Small intestine (tissue), 7 donors: ENCODE data around the gene DENND4C. TPM values are rescaled to one million over a fixed set of nuclear protein-coding genes. Genes with fewer than 3 reads are reported as not detected.

ENCODE experiments used
- DNase-seq, 2 donors: peaks; one replicate each; pipeline versions ENCODE4 v3.0.0 to v3.0.0-alpha.2; 2013
- FAIRE-seq: peaks from 2 replicates; lab custom pipeline; 2012; peaks lifted over from hg19 to GRCh38; lab: Jason Lieb, UNC
- H3K27ac ChIP-seq, 3 donors: one replicate each; pipeline ENCODE4 v1.5.1; 2013; ENCODE audit warnings: low read length in 2 of 3, mild to moderate bottlenecking in 2 of 3, control low read depth in 1 of 3, inconsistent platforms in 1 of 3, low read depth in 1 of 3, moderate library complexity in 1 of 3
- H3K27me3 ChIP-seq, 3 donors: one replicate each; pipeline ENCODE4 v1.6.1; 2013; ENCODE audit warnings: low read length in 3 of 3, inconsistent platforms in 1 of 3; ENCODE audit not compliant: control insufficient read depth in 3 of 3, insufficient read depth in 3 of 3
- H3K36me3 ChIP-seq, 3 donors: one replicate each; pipeline ENCODE4 v1.6.1; 2013; ENCODE audit warnings: low read length in 3 of 3, inconsistent platforms in 1 of 3, low read depth in 1 of 3, mild to moderate bottlenecking in 1 of 3, moderate library complexity in 1 of 3; ENCODE audit not compliant: control insufficient read depth in 3 of 3, insufficient read depth in 2 of 3
- H3K4me1 ChIP-seq, 3 donors: one replicate each; pipeline ENCODE4 v1.6.1; 2013; ENCODE audit warnings: low read length in 2 of 3, inconsistent platforms in 1 of 3, low read depth in 1 of 3, mild to moderate bottlenecking in 1 of 3, moderate library complexity in 1 of 3; ENCODE audit not compliant: control insufficient read depth in 3 of 3, insufficient read depth in 2 of 3
- H3K4me3 ChIP-seq, 3 donors: one replicate each; pipeline ENCODE4 v1.5.1; 2013; ENCODE audit warnings: low read length in 3 of 3, control low read depth in 1 of 3, inconsistent platforms in 1 of 3, low read depth in 1 of 3, mild to moderate bottlenecking in 1 of 3, moderate library complexity in 1 of 3
- H3K9me3 ChIP-seq, 2 donors: one replicate each; pipeline ENCODE4 v1.6.1; 2013; ENCODE audit warnings: low read depth in 1 of 2, low read length in 1 of 2; ENCODE audit not compliant: control insufficient read depth in 2 of 2, insufficient read depth in 1 of 2
- WGBS, 3 donors: extraction: QIAGEN DNeasy Blood & Tissue Kit; methylation state at CpG; one replicate each; pipeline ENCODE4 v1.1.7; 2013; 5-methylcytosine and 5-hydroxymethylcytosine counted together
- polyA plus RNA-seq, 4 donors: library from polyadenylated mRNA; stranded (reverse) in 3 of 4; unstranded in 1 of 4; fragments of 200-250 nt in 3 of 4; fragments of 120-200 nt in 1 of 4; gene quantifications; one replicate each; pipeline versions ENCODE4 v1.2.1 to v1.2.3, GENCODE V29; 2013
- donor health status: healthy with polysubstance abuse.
- donor health status: control.
- donor health status: control.
- donor health status: Bipolar disorder and iron deficiency.
- donor health status: healthy.

The DENND4C gene
- polyA plus RNA-seq, 4 donors = 13.8 to 45.6 (median 17.7) TPM

DNA sequence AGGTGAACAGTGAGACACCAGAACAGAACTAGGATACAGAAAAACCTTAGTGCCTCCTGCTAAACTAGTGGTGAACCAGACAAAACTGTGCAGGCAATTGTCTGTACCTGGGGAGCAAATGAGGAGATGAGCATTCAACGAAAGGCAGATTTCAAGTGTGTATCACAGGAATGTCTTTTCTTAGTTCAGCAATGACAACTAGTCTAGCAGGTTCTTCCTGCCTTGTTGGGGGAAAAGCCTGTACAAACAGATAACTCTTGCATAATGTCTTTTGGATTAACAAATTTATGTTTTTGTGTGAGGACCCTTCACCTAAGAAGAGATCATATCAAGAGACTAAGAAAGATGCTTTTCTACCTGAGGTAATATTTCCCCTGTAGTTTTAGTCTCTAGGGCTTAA lies 21.8 kb upstream of the DENND4C start:
- 26 to 61% (median 43%) methylated on average over 1 of the region's 1 CpG for whole genome bisulfite sequencing, 3 donors
- DNase-seq = peak in 1 of 2 donors; percentile 35
- Histone ChIP-seq H3K27me3 (no peaks in the 10 kb centered on the region), H3K4me3 (no peak overlapping the region), H3K9me3 (no peaks in the 10 kb centered on the region), H3K27ac (no peak overlapping the region), H3K4me1 (no peaks in the 10 kb centered on the region), H3K36me3 (no peaks in the 10 kb centered on the region)
- no peak for FAIRE-seq

DNA sequence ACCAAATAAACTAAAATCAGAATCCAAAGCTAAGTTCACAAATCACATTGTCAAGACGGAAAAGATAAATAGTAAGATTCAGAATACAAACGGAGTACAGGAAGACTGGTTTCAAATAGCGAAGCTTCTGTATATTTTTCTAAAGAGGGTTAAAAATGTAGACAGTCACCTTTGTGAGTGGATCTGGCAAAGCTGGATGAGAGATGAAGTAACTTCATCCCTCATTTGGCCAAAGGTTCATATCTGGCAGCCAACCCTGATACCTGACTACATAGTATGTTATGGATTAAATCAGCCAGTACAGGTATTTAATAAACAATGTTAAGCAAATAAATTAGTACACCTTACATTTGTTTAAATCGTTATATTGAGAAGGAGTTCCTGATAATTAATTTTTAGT lies 21.3 kb upstream of the DENND4C start:
- no peaks in the 10 kb centered on the region for H3K4me1 ChIP-seq
- H3K36me3 ChIP-seq = no peaks in the 10 kb centered on the region
- 68 to 78% (median 69%) methylated on average over 4 of the region's 4 CpGs for WGBS, 3 donors
- H3K9me3 ChIP-seq = no peaks in the 10 kb centered on the region
- FAIRE-seq (no peak), DNase-seq (no peak)
- H3K4me3 ChIP-seq = no peak overlapping the region
- H3K27ac ChIP-seq = no peak overlapping the region
- H3K27me3 ChIP-seq = no peaks in the 10 kb centered on the region

DNA sequence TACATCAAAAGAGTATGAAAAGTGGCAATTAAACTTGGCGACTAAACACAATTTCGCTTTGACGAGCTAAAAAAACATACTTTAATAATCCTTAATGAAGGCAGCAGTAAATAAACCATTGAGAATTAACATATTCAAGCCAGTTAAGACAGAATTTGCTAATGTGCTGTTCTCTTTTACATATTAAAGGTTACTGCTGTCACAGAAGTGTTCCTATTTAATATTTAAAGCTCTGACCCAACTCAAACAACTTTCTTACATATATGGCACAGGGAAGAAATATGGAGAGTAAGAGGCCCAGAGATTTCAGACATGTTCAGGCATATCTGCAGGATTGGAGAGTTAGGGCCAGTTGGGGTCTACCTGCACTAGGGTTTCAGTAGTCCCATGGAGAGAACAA lies 16.7 kb upstream of the DENND4C start:
- Histone ChIP-seq H3K27ac (no peak overlapping the region), H3K4me1 (no peaks in the 10 kb centered on the region), H3K36me3 (no peaks in the 10 kb centered on the region), H3K27me3 (no peaks in the 10 kb centered on the region), H3K4me3 (no peak overlapping the region), H3K9me3 (no peaks in the 10 kb centered on the region)
- WGBS, 3 donors = 92 to 96% (median 94%) methylated on average over 3 of the region's 3 CpGs
- FAIRE-seq (no peak), DNase-seq (no peak)

DNA sequence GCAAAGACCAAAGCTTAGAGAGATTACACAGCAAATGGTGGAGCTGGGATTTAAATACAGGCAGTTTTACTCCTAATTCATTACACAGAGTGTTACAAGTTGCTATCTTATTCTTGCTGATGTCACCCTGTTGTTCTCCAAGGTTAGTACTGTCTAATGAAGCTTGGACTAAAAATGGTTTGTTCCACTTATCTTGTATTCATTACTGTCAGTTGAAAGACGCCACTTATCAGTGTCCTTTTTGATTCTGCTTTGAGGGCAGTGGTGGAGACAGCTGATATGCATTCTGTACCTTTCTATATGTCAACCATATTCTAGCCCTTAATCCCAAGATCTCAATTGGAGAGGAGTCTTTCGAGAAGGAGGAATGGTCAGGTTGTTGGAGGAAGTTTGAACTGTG lies 14.0 kb upstream of the DENND4C start:
- Histone ChIP-seq H3K4me1 (no peaks in the 10 kb centered on the region), H3K27ac (no peak overlapping the region), H3K27me3 (no peaks in the 10 kb centered on the region), H3K36me3 (no peaks in the 10 kb centered on the region), H3K4me3 (no peak overlapping the region), H3K9me3 (no peaks in the 10 kb centered on the region)
- WGBS, 3 donors = 63 to 74% (median 73%) methylated on average over 2 of the region's 2 CpGs
- FAIRE-seq (no peak), DNase-seq (no peak)

DNA sequence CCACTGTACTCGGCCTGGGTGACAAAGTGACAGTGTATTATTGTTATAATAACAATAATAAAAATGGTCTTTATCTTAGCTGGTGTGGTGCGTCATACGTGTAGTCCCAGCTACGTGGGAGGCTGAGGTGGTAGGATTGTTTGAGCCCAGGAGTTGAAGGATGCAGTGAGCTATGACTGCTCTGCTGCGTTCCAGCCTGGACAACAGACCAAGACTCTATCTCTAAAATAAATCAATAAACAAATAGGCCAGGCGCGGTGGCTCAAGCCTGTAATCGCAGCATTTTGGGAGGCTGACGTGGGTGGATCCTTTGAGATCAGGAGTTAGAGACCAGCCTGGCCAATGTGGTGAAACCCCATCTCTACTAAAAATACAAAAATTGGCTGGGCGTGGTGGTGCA lies 9.2 kb upstream of the DENND4C start:
- H3K27me3 ChIP-seq = no peaks in the 10 kb centered on the region
- no peaks in the 10 kb centered on the region for H3K36me3 ChIP-seq
- no peak for DNase-seq
- H3K4me3 ChIP-seq = no peak overlapping the region
- H3K9me3 ChIP-seq = no peaks in the 10 kb centered on the region
- 75 to 93% (median 78%) methylated on average over 10 of the region's 10 CpGs for WGBS, 3 donors
- FAIRE-seq = no peak
- peaks cover 2 to 21% (median 2%) of the 10 kb centered on the region in 3 donors for H3K4me1 ChIP-seq
- H3K27ac ChIP-seq = no peak overlapping the region

DNA sequence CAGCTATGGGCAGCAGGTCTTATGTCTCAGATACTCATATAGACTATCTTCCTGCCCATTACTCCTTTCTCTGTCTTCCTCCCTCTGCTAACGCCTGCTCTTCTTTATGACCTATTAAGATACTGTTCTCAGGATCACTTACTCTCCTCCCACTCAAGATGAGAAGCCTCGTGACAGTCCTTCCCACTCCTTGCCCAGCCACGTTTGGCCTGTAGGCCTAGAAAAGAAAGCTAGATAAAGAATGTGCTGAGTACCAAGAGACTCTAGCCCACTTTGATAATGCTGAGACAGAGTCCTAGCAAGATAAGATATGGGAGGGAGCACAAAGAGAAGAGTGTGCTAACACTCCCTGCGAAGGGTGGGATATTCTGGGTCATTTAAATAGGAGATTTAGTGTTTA lies 6.8 kb upstream of the DENND4C start:
- H3K4me3 ChIP-seq = no peak overlapping the region
- H3K27ac ChIP-seq = peak overlapping the region in 1 of 3 donors; percentile 53
- no peaks in the 10 kb centered on the region for H3K36me3 ChIP-seq
- no peak for FAIRE-seq
- H3K9me3 ChIP-seq = no peaks in the 10 kb centered on the region
- peaks cover 2 to 21% (median 2%) of the 10 kb centered on the region in 3 donors for H3K4me1 ChIP-seq
- WGBS, 3 donors = 12 to 54% (median 25%) methylated on average over 4 of the region's 4 CpGs
- H3K27me3 ChIP-seq = no peaks in the 10 kb centered on the region
- DNase-seq = peak; percentile 67 to 76

DNA sequence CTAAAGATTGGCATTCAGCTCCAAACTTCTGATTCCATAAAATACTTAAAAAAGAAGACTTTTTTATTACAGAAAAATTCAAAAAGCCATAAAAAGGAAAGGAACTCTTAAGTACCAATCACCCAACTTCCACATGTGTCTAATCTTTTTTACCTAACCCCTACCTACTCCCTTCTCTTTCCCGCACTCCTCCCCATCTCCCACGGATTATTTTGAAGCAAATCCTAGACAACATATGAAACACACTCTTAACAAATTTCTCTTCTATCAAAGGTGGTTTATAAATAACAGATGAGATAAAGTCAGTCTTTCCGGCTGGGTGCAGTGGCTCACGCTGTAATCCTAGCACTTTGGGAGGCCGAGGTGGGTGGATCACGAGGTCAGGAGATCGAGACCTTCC lies 5.9 kb upstream of the DENND4C start:
- FAIRE-seq = no peak
- peaks cover 2 to 22% (median 2%) of the 10 kb centered on the region in 3 donors for H3K4me1 ChIP-seq
- DNase-seq = no peak
- no peaks in the 10 kb centered on the region for H3K27me3 ChIP-seq
- 92 to 95% (median 94%) methylated on average over 7 of the region's 7 CpGs for WGBS, 3 donors
- no peaks in the 10 kb centered on the region for H3K9me3 ChIP-seq
- H3K27ac ChIP-seq = no peak overlapping the region
- no peak overlapping the region for H3K4me3 ChIP-seq
- H3K36me3 ChIP-seq = no peaks in the 10 kb centered on the region

DNA sequence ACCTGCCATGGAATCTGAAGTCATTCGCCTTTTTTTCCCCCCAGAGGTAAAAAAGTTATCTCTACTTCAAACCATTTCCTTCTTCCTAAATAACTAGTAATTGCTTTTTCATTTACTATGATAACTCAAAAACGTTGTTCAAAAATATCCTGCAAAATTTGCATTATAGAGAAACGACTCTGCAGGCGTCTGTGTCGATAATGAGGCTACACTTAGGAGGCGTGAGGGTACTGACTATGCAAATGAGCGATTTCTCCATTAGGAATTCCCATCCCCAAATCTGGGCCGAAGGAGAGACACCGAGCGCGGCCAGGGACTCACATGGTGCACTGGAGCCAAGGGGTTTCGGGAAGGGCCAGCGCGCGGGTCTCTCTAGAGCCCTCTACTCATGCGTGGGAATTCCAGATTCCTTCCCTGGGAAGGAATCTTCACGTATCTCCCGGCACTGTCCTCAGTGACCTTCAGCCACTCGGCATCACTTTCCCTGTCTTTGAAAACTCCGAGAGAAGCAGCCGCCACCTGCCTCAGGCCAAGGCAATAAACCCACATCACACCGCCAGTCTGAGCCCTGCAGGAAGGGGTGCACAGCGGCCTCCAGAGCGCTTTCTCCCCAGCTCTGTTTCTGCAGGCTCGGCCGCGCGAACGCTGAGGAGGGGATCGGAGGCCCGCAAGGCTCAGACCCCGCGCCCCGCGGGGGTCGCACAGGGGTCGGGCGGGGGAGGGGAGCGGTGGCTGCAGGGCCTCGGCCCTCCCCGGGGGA lies 718 bp upstream of the DENND4C start:
- Histone ChIP-seq H3K27ac (peak overlapping the region; percentile 47 to 98 (median 92)), H3K9me3 (no peaks in the 10 kb centered on the region), H3K4me3 (peak overlapping the region; percentile 67 to 96 (median 88)), H3K4me1 (peaks cover 0 to 16% (median 7%) of the 10 kb centered on the region in 3 donors), H3K36me3 (peaks cover 0 to 9% (median 0%) of the 10 kb centered on the region in 3 donors), H3K27me3 (no peaks in the 10 kb centered on the region)
- FAIRE-seq (no peak), DNase-seq (peak; percentile 82 to 95)
- 3 to 6% (median 5%) methylated on average over 32 to 41 of the region's 41 CpGs for WGBS, 3 donors
